ENCODE results near the gene TTLL6. TPM values are rescaled to one million over a fixed set of nuclear protein-coding genes. Genes with fewer than 3 reads are reported as not detected.

The TTLL6 gene
- total and polyA plus RNA-seq, 4 donors = 0.13 to 0.21 TPM; not detected in 2

DNA sequence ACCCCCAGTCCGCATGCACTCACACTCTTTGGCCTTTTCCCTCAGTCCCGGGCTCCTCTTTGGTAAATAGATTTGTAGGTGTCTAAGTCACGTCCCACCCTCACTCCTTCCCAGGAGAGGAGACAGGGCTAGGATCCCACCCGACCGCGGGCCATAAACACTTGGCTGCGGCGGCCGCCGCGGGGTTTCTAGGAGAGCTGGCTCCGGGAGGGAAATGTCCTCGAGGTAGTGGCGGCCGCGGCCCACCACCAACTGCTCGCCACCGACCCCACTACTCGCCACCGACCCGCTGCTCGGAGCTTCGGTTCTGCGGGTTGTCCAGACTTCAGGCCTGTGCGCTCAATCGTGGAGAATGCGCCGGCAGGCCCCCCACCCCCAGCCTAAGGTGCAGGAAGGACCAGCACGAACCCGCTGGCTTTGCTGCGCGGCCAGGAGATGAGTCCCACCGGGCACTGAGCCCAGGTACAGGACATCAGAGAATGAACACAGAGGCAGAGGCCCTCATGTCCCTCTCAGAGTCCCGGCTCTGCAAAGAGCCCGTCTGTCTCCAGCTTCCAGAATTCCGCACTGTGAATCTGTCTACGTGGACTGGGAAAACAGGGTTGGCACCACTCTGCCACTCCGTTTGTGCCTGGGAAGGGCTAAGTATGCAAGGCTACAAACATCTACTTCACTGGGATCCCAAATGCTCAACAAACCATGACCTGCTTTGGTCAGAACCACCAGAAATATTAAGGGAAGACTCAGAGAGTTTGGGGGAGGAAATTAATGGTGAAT lies 91.6 kb downstream of the TTLL6 start:
- ATAC-seq (ENCODE audit: low FRiP score) (no peak), DNase-seq (peak in 1 of 2 donors; percentile 74)
- H3K27me3 ChIP-seq (ENCODE audit: control insufficient read depth in 1 of 2, insufficient read depth in 2 of 2, low read length in 1 of 2) = no peaks in the 10 kb centered on the region
- H3K36me3 ChIP-seq (ENCODE audit: control insufficient read depth in 1 of 2, insufficient read depth in 2 of 2, low read length in 1 of 2) = no peaks in the 10 kb centered on the region
- no peak overlapping the region for H3K27ac ChIP-seq (ENCODE audit: low read depth in 1 of 2, low read length in 2 of 2)
- H3K4me3 ChIP-seq (ENCODE audit: low read length in 2 of 2) = no peak overlapping the region
- no peaks in the 10 kb centered on the region for H3K4me1 ChIP-seq (ENCODE audit: control insufficient read depth in 1 of 2, insufficient read depth in 2 of 2, low read length in 2 of 2)
- intact Hi-C loops (cut with DNase I) = loop anchor here (5.0 to 10.0 kb wide), 2 partner anchors 67 to 149 kb away; no protein-coding TSS in a partner anchor
- 5 to 6% methylated on average over 38 of the region's 38 CpGs for WGBS, 2 donors
- H3K9me3 ChIP-seq (ENCODE audit: control insufficient read depth, low read length) = no peaks in the 10 kb centered on the region

- ATAC-seq (ENCODE audit: low FRiP score) = no peak
- Histone ChIP-seq H3K4me3 (ENCODE audit: low read length in 2 of 2) (no peak overlapping the region), H3K27me3 (ENCODE audit: control insufficient read depth in 1 of 2, insufficient read depth in 2 of 2, low read length in 1 of 2) (no peaks in the 10 kb centered on the region), H3K4me1 (ENCODE audit: control insufficient read depth in 1 of 2, insufficient read depth in 2 of 2, low read length in 2 of 2) (no peaks in the 10 kb centered on the region), H3K9me3 (ENCODE audit: control insufficient read depth, low read length) (no peaks in the 10 kb centered on the region), H3K27ac (ENCODE audit: low read depth in 1 of 2, low read length in 2 of 2) (no peak overlapping the region), H3K36me3 (ENCODE audit: control insufficient read depth in 1 of 2, insufficient read depth in 2 of 2, low read length in 1 of 2) (no peaks in the 10 kb centered on the region)
- DNase-seq = no peak
- intact Hi-C loops (cut with DNase I) = loop anchor here (5.0 to 10.0 kb wide), 2 partner anchors 67 to 150 kb away; no protein-coding TSS in a partner anchor
- 3 to 5% methylated on average over 16 of the region's 16 CpGs for WGBS, 2 donors
Observed at GRCh38 chr17:48725004-48725287, 92.1 kb downstream of the TTLL6 start.

- Histone ChIP-seq H3K4me3 (ENCODE audit: low read length in 2 of 2) (no peak overlapping the region), H3K36me3 (ENCODE audit: control insufficient read depth in 1 of 2, insufficient read depth in 2 of 2, low read length in 1 of 2) (no peaks in the 10 kb centered on the region), H3K9me3 (ENCODE audit: control insufficient read depth, low read length) (no peaks in the 10 kb centered on the region), H3K27ac (ENCODE audit: low read depth in 1 of 2, low read length in 2 of 2) (no peak overlapping the region), H3K4me1 (ENCODE audit: control insufficient read depth in 1 of 2, insufficient read depth in 2 of 2, low read length in 2 of 2) (no peaks in the 10 kb centered on the region), H3K27me3 (ENCODE audit: control insufficient read depth in 1 of 2, insufficient read depth in 2 of 2, low read length in 1 of 2) (no peaks in the 10 kb centered on the region)
- 10 to 11% methylated on average over 32 of the region's 32 CpGs for WGBS, 2 donors
- peak; percentile 73 for ATAC-seq (ENCODE audit: low FRiP score)
- peak; percentile 91 to 95 for DNase-seq
- intact Hi-C loops (cut with DNase I) = loop anchor here (5.0 to 10.0 kb wide), 2 partner anchors 68 to 150 kb away; no protein-coding TSS in a partner anchor
Observed at GRCh38 chr17:48724251-48725003, 92.6 kb downstream of the TTLL6 start.

DNA sequence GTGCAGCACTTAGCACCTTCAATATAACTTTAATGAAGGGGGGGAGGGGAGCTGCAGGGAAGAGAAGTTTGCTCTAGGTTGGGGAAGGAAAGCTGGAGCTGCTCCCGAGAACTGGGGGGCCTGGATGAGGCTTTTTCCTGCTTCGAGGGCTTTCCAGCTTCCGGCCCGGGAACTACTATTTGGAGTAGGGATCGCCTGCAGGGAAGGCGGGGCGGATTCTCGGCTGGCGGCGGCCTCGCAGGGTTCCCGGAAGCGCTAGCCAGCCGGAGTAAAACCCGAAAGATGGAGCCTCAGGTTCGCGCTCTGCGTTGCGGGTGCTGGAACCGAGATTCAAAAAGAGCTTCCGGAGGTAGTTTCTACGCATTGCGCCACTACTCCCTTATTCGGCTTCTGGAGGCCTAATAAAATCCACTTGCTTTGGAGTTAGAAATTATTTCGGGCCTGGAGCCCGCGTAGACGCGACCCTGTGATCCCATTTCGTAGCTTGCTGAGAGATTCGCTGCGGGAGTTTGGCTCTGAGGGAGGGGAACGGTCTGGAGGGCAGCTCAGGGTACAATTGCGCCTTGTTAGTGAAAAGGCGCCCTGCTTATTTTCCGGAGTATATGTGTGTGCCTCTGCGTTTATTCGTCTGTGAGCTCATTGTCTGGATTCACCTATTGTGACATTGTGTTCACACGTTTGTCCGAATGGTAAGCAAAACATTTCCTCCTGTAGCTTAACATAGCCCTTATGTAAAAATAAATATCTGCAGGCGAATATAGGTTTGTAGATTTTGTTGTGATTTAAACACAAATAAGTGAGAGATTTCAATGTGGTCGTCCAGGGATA lies 93.4 kb downstream of the TTLL6 start:
- intact Hi-C loops (cut with DNase I) = loop anchor here in 1 of 2 donors (10.0 kb wide), 1 partner anchor 151 kb away; no protein-coding TSS in a partner anchor
- 14 to 17% methylated on average over 42 of the region's 42 CpGs for WGBS, 2 donors
- H3K9me3 ChIP-seq (ENCODE audit: control insufficient read depth, low read length) = no peaks in the 10 kb centered on the region
- no peaks in the 10 kb centered on the region for H3K36me3 ChIP-seq (ENCODE audit: control insufficient read depth in 1 of 2, insufficient read depth in 2 of 2, low read length in 1 of 2)
- ATAC-seq (ENCODE audit: low FRiP score) (no peak), DNase-seq (no peak)
- H3K27ac ChIP-seq (ENCODE audit: low read depth in 1 of 2, low read length in 2 of 2) = no peak overlapping the region
- H3K27me3 ChIP-seq (ENCODE audit: control insufficient read depth in 1 of 2, insufficient read depth in 2 of 2, low read length in 1 of 2) = no peaks in the 10 kb centered on the region
- H3K4me1 ChIP-seq (ENCODE audit: control insufficient read depth in 1 of 2, insufficient read depth in 2 of 2, low read length in 2 of 2) = no peaks in the 10 kb centered on the region
- no peak overlapping the region for H3K4me3 ChIP-seq (ENCODE audit: low read length in 2 of 2)

- no peak for ATAC-seq (ENCODE audit: low FRiP score)
- intact Hi-C loops (cut with DNase I) = loop anchor here in 1 of 2 donors (10.0 kb wide), 1 partner anchor 152 kb away; no protein-coding TSS in a partner anchor
- no peaks in the 10 kb centered on the region for H3K4me1 ChIP-seq (ENCODE audit: control insufficient read depth in 1 of 2, insufficient read depth in 2 of 2, low read length in 2 of 2)
- H3K4me3 ChIP-seq (ENCODE audit: low read length in 2 of 2) = no peak within 1 kb of the TSS
- H3K9me3 ChIP-seq (ENCODE audit: control insufficient read depth, low read length) = no peaks in the 10 kb centered on the region
- H3K27ac ChIP-seq (ENCODE audit: low read depth in 1 of 2, low read length in 2 of 2) = no peak within 1 kb of the TSS
- H3K36me3 ChIP-seq (ENCODE audit: control insufficient read depth in 1 of 2, insufficient read depth in 2 of 2, low read length in 1 of 2) = no peaks in the 10 kb centered on the region
- WGBS, 2 donors = 6 to 8% methylated on average over 21 of the region's 21 CpGs
- peaks cover 0 to 4% of the 10 kb centered on the region in 2 donors for H3K27me3 ChIP-seq (ENCODE audit: control insufficient read depth in 1 of 2, insufficient read depth in 2 of 2, low read length in 1 of 2)
- DNase-seq = no peak
Observed at GRCh38 chr17:48722915-48723422, 94.1 kb downstream of the TTLL6 start, which contains the start of gene PRAC2. TSS of gene PRAC2 (plus strand) at chr17:48723185. CDS start at chr17:48724411, 1,226 bp downstream.

DNA sequence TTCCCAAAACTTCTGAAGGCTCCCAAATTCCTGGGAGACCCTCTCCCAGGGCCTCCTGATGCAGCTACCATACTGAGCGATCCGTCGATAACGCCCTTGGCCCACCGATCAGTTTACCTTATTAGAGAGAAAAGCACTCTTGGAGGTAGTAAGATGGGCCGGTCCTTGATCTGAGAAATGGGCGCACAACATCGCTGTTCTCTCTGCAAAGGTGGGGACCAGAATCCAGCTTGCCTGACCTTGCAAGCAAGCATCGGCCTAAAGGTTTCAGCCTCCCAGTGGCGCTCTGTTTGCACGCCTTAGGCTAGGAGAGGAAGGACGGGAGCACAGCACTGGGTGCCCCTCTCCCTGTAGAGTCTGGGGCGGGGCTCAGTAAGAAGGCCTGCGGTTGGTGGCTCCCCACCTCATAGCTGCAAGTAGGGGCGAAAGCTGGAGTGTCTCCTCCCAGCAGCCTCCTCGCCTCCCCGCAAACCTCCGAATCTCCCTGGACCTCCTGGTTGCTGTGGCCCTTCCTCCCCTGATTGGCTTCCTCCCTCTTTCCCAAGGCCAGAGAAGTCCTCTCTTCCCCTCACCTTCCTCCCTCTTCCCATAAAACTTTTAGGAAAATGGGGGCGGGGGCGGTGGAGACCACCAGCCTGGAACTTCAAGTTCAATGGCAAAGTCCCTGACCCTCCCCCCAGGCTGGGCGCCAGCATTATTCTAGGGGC lies 94.7 kb downstream of the TTLL6 start, which contains the start of gene PRAC1:
PRAC1 (minus strand) TSS at position 318 of the 707 bp plus-strand sequence; CDS start at position 192, 126 bp downstream.
- no peak for ATAC-seq (ENCODE audit: low FRiP score)

DNA sequence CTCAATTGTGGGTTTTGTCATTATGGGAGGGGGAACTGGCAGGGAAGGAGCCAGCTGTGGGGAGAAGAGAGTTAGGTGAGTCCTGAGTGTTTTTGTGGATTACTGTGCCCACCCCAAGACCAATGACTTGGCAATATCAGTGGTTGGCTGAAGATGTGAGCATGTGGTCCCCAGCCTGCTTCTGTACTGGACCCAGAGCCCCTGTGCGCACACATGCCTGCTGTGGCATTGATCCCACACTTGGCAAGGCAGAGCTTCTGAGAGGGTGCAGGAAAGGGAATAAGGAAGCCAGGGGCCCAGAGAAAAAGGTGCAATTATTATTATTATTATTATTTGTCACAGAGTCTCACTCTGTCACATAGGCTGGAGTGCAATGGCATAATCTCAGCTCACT lies 96.0 kb downstream of the TTLL6 start:
- ATAC-seq (ENCODE audit: low FRiP score) (no peak), DNase-seq (no peak)
- Histone ChIP-seq H3K9me3 (ENCODE audit: control insufficient read depth, low read length) (no peaks in the 10 kb centered on the region), H3K36me3 (ENCODE audit: control insufficient read depth in 1 of 2, insufficient read depth in 2 of 2, low read length in 1 of 2) (no peaks in the 10 kb centered on the region), H3K27me3 (ENCODE audit: control insufficient read depth in 1 of 2, insufficient read depth in 2 of 2, low read length in 1 of 2) (peaks cover 0 to 4% of the 10 kb centered on the region in 2 donors), H3K4me3 (ENCODE audit: low read length in 2 of 2) (no peak overlapping the region), H3K27ac (ENCODE audit: low read depth in 1 of 2, low read length in 2 of 2) (no peak overlapping the region), H3K4me1 (ENCODE audit: control insufficient read depth in 1 of 2, insufficient read depth in 2 of 2, low read length in 2 of 2) (no peaks in the 10 kb centered on the region)
- intact Hi-C loops (cut with DNase I) = loop anchor here in 1 of 2 donors (10.0 kb wide), 1 partner anchor 154 kb away; no protein-coding TSS in a partner anchor
- WGBS, 2 donors = 72 to 74% methylated on average over 1 of the region's 1 CpG

More for the DNA sequence above, 94.7 kb downstream of the TTLL6 start, which contains the start of gene PRAC1:
- no peak within 1 kb of the TSS for H3K27ac ChIP-seq (ENCODE audit: low read depth in 1 of 2, low read length in 2 of 2)
- no peaks in the 10 kb centered on the region for H3K9me3 ChIP-seq (ENCODE audit: control insufficient read depth, low read length)
- intact Hi-C loops (cut with DNase I) = loop anchor here in 1 of 2 donors (10.0 kb wide), 1 partner anchor 152 kb away; no protein-coding TSS in a partner anchor
- no peaks in the 10 kb centered on the region for H3K4me1 ChIP-seq (ENCODE audit: control insufficient read depth in 1 of 2, insufficient read depth in 2 of 2, low read length in 2 of 2)
- peak in 1 of 2 donors; percentile 28 for DNase-seq
- peaks cover 0 to 4% of the 10 kb centered on the region in 2 donors for H3K27me3 ChIP-seq (ENCODE audit: control insufficient read depth in 1 of 2, insufficient read depth in 2 of 2, low read length in 1 of 2)
- H3K4me3 ChIP-seq (ENCODE audit: low read length in 2 of 2) = no peak within 1 kb of the TSS
- WGBS, 2 donors = 14 to 15% methylated on average over 19 to 21 of the region's 21 CpGs
- no peaks in the 10 kb centered on the region for H3K36me3 ChIP-seq (ENCODE audit: control insufficient read depth in 1 of 2, insufficient read depth in 2 of 2, low read length in 1 of 2)

Measured in aorta (tissue), 5 donors.